Trophoblast cell (in vitro differentiated cells and primary cell): ENCODE measurements around the gene MYO5A.

Source experiments
- DNase-seq, 2 donors: peaks; one replicate each; pipeline ENCODE4 v3.0.0-alpha.2; 2016
- H2AFZ ChIP-seq: 2 replicates; pipeline ENCODE4 v1.6.1; 2013; ENCODE audit warnings: low read length, moderate library complexity, mild to moderate bottlenecking; ENCODE audit not compliant: insufficient read depth, poor library complexity
- H2AK5ac ChIP-seq: 2 replicates; pipeline ENCODE4 v1.6.1; 2013; ENCODE audit warnings: mild to moderate bottlenecking, low read length
- H2BK120ac ChIP-seq: 2 replicates; pipeline ENCODE4 v1.6.1; 2013; ENCODE audit warnings: low read length, mild to moderate bottlenecking, moderate library complexity; ENCODE audit not compliant: insufficient read depth, poor library complexity
- H2BK12ac ChIP-seq: 2 replicates; pipeline ENCODE4 v1.6.1; 2013; ENCODE audit warnings: mild to moderate bottlenecking, low read length, moderate library complexity
- H2BK5ac ChIP-seq: 2 replicates; pipeline ENCODE4 v1.6.1; 2013; ENCODE audit warnings: low read length, low read depth, moderate library complexity, mild to moderate bottlenecking; ENCODE audit not compliant: poor library complexity
- H3K14ac ChIP-seq: 2 replicates; pipeline ENCODE4 v1.6.1; 2013; ENCODE audit warnings: mild to moderate bottlenecking, low read length
- H3K18ac ChIP-seq: 2 replicates; pipeline ENCODE4 v1.6.1; 2013; ENCODE audit warnings: mild to moderate bottlenecking, low read length
- H3K23ac ChIP-seq: 2 replicates; pipeline ENCODE4 v1.6.1; 2013; ENCODE audit warnings: low read length
- H3K27ac ChIP-seq: 2 replicates; pipeline ENCODE4 v1.5.1; 2013; ENCODE audit warnings: low read depth, mild to moderate bottlenecking, inconsistent platforms, low read length, moderate library complexity
- H3K27me3 ChIP-seq: 2 replicates; pipeline ENCODE4 v1.6.1; 2013; ENCODE audit warnings: inconsistent platforms, mild to moderate bottlenecking, low read length, moderate library complexity; ENCODE audit not compliant: insufficient read depth
- H3K36me3 ChIP-seq, 2 experiments: 1 replicate in 1 of 2; 2 replicates in 1 of 2; pipeline ENCODE4 v1.6.1; 2013; ENCODE audit warnings: low read length in 2 of 2, mild to moderate bottlenecking in 2 of 2, moderate library complexity in 1 of 2; ENCODE audit not compliant: insufficient read depth in 2 of 2, control insufficient read depth in 1 of 2
- H3K4ac ChIP-seq: 2 replicates; pipeline ENCODE4 v1.6.1; 2013; ENCODE audit warnings: low read depth, mild to moderate bottlenecking, low read length, moderate library complexity
- H3K4me1 ChIP-seq, 2 experiments: 1 replicate in 1 of 2; 2 replicates in 1 of 2; pipeline ENCODE4 v1.6.1; 2013; ENCODE audit warnings: low read length in 2 of 2, mild to moderate bottlenecking in 2 of 2, moderate library complexity in 1 of 2; ENCODE audit not compliant: insufficient read depth in 2 of 2, control insufficient read depth in 1 of 2
- H3K4me2 ChIP-seq: 2 replicates; pipeline ENCODE4 v1.6.1; 2013; ENCODE audit warnings: inconsistent platforms, mild to moderate bottlenecking, low read length, moderate library complexity
- H3K4me3 ChIP-seq: 2 replicates; pipeline ENCODE4 v1.5.1; 2013; ENCODE audit warnings: mild to moderate bottlenecking, low read depth, low read length, inconsistent platforms
- H3K79me1 ChIP-seq: one replicate; pipeline ENCODE4 v1.6.1; 2013; ENCODE audit warnings: low read length
- H3K79me2 ChIP-seq: 2 replicates; pipeline ENCODE4 v1.6.1; 2013; ENCODE audit warnings: low read length, mild to moderate bottlenecking; ENCODE audit not compliant: control insufficient read depth, insufficient read depth, poor library complexity
- H3K9ac ChIP-seq: 2 replicates; pipeline ENCODE4 v1.6.1; 2013; ENCODE audit warnings: mild to moderate bottlenecking, low read length
- H3K9me3 ChIP-seq: 2 replicates; pipeline ENCODE4 v1.6.1; 2013; ENCODE audit warnings: low read depth, mild to moderate bottlenecking, control low read depth, inconsistent platforms, low read length; ENCODE audit not compliant: insufficient read depth
- H4K12ac ChIP-seq: 2 replicates; pipeline ENCODE4 v1.6.1; 2013; ENCODE audit warnings: low read depth, mild to moderate bottlenecking, low read length, moderate library complexity
- H4K8ac ChIP-seq: 2 replicates; pipeline ENCODE4 v1.6.1; 2013; ENCODE audit warnings: low read depth, mild to moderate bottlenecking, low read length, moderate library complexity
- H4K91ac ChIP-seq: one replicate; pipeline ENCODE4 v1.6.1; 2013; ENCODE audit warnings: low read depth, mild to moderate bottlenecking, low read length, moderate library complexity
- WGBS: extraction: QIAGEN DNeasy Blood & Tissue Kit; methylation state at CpG from one replicate; pipeline ENCODE4 v1.1.7; 2013; ENCODE audit warnings: missing lambda C conversion rate; ENCODE audit not compliant: insufficient read length, insufficient coverage; ENCODE audit errors: extremely low coverage; 5-methylcytosine and 5-hydroxymethylcytosine counted together

The MYO5A gene

DNA sequence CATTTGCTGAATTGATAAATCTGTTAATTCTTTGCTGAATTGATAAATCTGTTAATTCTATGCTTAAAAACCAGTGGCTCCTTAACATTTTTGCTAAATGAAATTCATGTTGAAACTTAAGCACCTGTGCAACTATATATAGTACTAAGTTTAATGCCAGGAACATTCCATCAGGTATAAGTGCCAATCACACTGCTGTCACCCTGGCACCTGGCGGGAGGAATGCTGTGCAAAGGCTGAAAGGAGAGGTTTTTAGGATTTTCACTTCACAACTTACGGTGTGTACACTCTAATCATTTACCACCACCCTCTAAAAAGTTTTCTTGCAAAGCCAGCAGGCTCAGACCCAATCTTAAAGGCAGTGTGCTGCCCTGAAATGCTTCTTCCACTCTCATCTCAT lies 199.5 kb downstream of the MYO5A start:
- no peak overlapping the region for H3K27ac ChIP-seq

DNA sequence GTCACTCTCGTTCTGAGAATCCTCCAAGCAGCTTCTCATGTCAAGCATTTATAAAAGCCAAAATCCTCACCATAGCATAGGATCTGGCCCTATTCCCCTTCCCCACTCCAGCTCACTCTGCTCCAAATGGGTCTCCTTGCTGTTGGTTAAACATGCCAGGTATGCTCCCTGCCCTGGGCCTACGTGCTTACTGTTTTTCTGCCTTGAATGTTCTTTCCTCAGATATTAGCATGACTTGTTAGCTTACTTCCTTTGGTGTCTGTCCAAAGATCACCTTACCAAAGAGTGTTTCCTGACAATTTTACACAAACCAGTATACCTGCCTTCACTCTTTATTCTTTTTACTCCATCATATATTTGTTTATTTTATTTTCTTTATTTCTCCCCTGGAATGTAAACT lies 200.0 kb downstream of the MYO5A start:
- Histone ChIP-seq H2AFZ (no peak overlapping the region), H3K79me2 (no peaks in the 10 kb centered on the region), H2AK5ac (no peak overlapping the region), H3K4me1 (peaks cover 0 to 2% of the 10 kb centered on the region in 2 experiments), H3K36me3 (no peaks in the 10 kb centered on the region), H3K4me2 (no peak overlapping the region), H2BK120ac (no peak overlapping the region), H4K12ac (no peak overlapping the region), H3K14ac (no peak overlapping the region), H3K9me3 (no peaks in the 10 kb centered on the region), H3K18ac (no peak overlapping the region), H2BK12ac (no peak overlapping the region), H3K4ac (no peak overlapping the region), H3K23ac (no peak overlapping the region), H4K91ac (no peak overlapping the region), H4K8ac (no peak overlapping the region), H2BK5ac (no peak overlapping the region), H3K27ac (no peak overlapping the region), H3K4me3 (no peak overlapping the region), H3K27me3 (no peaks in the 10 kb centered on the region), H3K9ac (no peak overlapping the region), H3K79me1 (no peaks in the 10 kb centered on the region)
- no peak for DNase-seq
- no CpG with 5 or more reads among the region's 2 CpGs for WGBS

More for the DNA sequence above, 199.5 kb downstream of the MYO5A start:
- no peak overlapping the region for H4K91ac ChIP-seq
- H3K4me2 ChIP-seq: no peak overlapping the region
- H2AFZ ChIP-seq: no peak overlapping the region
- no peaks in the 10 kb centered on the region for H3K79me2 ChIP-seq
- H2BK5ac ChIP-seq: no peak overlapping the region
- peaks cover 0 to 2% of the 10 kb centered on the region in 2 experiments for H3K4me1 ChIP-seq
- no peak overlapping the region for H2BK120ac ChIP-seq
- no peak overlapping the region for H2AK5ac ChIP-seq
- no peak overlapping the region for H3K23ac ChIP-seq
- no peak overlapping the region for H2BK12ac ChIP-seq
- H3K14ac ChIP-seq: no peak overlapping the region
- no peaks in the 10 kb centered on the region for H3K9me3 ChIP-seq
- no CpG with 5 or more reads among the region's 2 CpGs for WGBS
- no peaks in the 10 kb centered on the region for H3K36me3 ChIP-seq
- H3K27me3 ChIP-seq: no peaks in the 10 kb centered on the region
- no peak overlapping the region for H4K8ac ChIP-seq
- no peak overlapping the region for H4K12ac ChIP-seq
- no peaks in the 10 kb centered on the region for H3K79me1 ChIP-seq
- no peak overlapping the region for H3K4ac ChIP-seq
- H3K4me3 ChIP-seq: no peak overlapping the region
- no peak overlapping the region for H3K9ac ChIP-seq
- no peak for DNase-seq
- no peak overlapping the region for H3K18ac ChIP-seq

DNA sequence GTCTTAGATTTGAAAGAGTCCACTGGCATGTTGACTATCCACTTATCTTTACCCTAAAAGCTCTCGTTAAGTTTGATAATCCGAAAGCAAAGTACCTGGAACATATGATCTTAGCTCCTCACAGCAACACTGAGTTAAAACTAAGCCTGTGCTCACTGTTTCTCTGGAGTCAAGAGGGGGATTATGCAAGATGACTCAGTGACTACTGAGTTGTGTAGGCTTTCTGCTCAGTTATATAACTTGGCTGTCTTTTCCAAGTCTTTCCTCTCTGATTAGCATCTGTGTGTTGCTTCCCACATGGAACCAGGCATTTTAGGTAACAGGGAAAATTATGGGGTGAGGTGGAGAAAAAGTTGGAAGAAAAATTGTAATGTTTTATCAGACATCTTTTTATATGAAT lies 201.9 kb downstream of the MYO5A start:
- H3K79me1 ChIP-seq: no peaks in the 10 kb centered on the region
- no peak overlapping the region for H3K9ac ChIP-seq
- H3K4ac ChIP-seq: no peak overlapping the region
- no peaks in the 10 kb centered on the region for H3K79me2 ChIP-seq
- H3K4me2 ChIP-seq: no peak overlapping the region
- H3K27ac ChIP-seq: no peak overlapping the region
- H4K12ac ChIP-seq: no peak overlapping the region
- H2BK5ac ChIP-seq: no peak overlapping the region
- no peak overlapping the region for H3K14ac ChIP-seq
- no peaks in the 10 kb centered on the region for H3K27me3 ChIP-seq
- no peaks in the 10 kb centered on the region for H3K36me3 ChIP-seq
- H2BK120ac ChIP-seq: no peak overlapping the region
- no peak for DNase-seq
- no CpG with 5 or more reads among the region's 2 CpGs for WGBS
- no peak overlapping the region for H2AFZ ChIP-seq
- H3K23ac ChIP-seq: no peak overlapping the region
- H2AK5ac ChIP-seq: no peak overlapping the region
- no peaks in the 10 kb centered on the region for H3K9me3 ChIP-seq
- no peak overlapping the region for H4K8ac ChIP-seq
- H3K4me3 ChIP-seq: no peak overlapping the region
- H4K91ac ChIP-seq: no peak overlapping the region
- H3K18ac ChIP-seq: no peak overlapping the region
- no peak overlapping the region for H2BK12ac ChIP-seq
- H3K4me1 ChIP-seq: peaks cover 0 to 2% of the 10 kb centered on the region in 2 experiments

DNA sequence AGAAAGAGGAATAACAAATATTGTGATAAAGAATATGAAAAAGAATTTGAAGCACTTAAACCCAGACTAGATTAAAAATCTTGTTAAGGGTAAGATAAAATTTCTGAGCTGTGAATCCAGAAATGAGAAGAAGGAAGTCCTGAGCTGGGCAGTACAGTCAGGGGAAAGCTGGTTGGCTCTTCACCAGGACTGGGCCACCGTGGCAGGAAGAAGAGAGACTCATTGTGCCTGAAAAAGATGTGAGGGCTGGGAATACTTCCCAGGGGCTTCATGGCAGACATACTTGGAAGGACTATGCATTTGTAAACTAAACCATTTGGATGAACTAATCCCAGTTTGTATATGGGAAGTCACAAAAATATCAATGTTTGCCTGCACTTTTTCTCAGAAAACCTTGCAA lies 204.6 kb downstream of the MYO5A start:
- no peak overlapping the region for H4K12ac ChIP-seq
- H3K4me2 ChIP-seq: no peak overlapping the region
- no peak overlapping the region for H2BK120ac ChIP-seq
- no peak overlapping the region for H3K14ac ChIP-seq
- no peak overlapping the region for H2AFZ ChIP-seq
- H2AK5ac ChIP-seq: no peak overlapping the region
- no peak overlapping the region for H4K8ac ChIP-seq
- no peaks in the 10 kb centered on the region for H3K79me2 ChIP-seq
- no peaks in the 10 kb centered on the region for H3K4me1 ChIP-seq
- H4K91ac ChIP-seq: no peak overlapping the region
- no peak overlapping the region for H3K9ac ChIP-seq
- no peaks in the 10 kb centered on the region for H3K9me3 ChIP-seq
- no peak overlapping the region for H3K4ac ChIP-seq
- no peak overlapping the region for H3K4me3 ChIP-seq
- H3K23ac ChIP-seq: no peak overlapping the region
- H3K27ac ChIP-seq: no peak overlapping the region
- no peak overlapping the region for H2BK12ac ChIP-seq
- no peak overlapping the region for H2BK5ac ChIP-seq
- peaks cover 0 to under 1% of the 10 kb centered on the region in 2 experiments for H3K36me3 ChIP-seq
- no peaks in the 10 kb centered on the region for H3K27me3 ChIP-seq
- DNase-seq: peak in 1 of 2 donors; percentile 18
- no CpG with 5 or more reads among the region's 1 CpG for WGBS
- H3K79me1 ChIP-seq: no peaks in the 10 kb centered on the region
- no peak overlapping the region for H3K18ac ChIP-seq
